Keratinocyte (primary cell): ENCODE results near the gene BICDL2.

Source experiments
- EZH2 ChIP-seq: IDR thresholded peaks from one replicate; pipeline ENCODE4 v1.6.1; 2012; ENCODE audit warnings: inconsistent platforms, mild to moderate bottlenecking, low read length, moderate library complexity
- TF ChIP-seq, protein P1 (sequence below), 3 experiments: IDR thresholded peaks in 1 of 3; conservative IDR thresholded peaks in 1 of 3; optimal IDR thresholded peaks in 1 of 3; 2 replicates in 2 of 3; 3 replicates in 1 of 3; pipeline versions ENCODE3 to v1.5.1; 2011; ENCODE audit warnings: low read length in 3 of 3, mild to moderate bottlenecking in 3 of 3, moderate library complexity in 2 of 3, control low read depth in 1 of 3, inconsistent platforms in 1 of 3; ENCODE audit not compliant: insufficient read depth in 2 of 3; ENCODE audit errors: extremely low read depth in 1 of 3

DNA sequence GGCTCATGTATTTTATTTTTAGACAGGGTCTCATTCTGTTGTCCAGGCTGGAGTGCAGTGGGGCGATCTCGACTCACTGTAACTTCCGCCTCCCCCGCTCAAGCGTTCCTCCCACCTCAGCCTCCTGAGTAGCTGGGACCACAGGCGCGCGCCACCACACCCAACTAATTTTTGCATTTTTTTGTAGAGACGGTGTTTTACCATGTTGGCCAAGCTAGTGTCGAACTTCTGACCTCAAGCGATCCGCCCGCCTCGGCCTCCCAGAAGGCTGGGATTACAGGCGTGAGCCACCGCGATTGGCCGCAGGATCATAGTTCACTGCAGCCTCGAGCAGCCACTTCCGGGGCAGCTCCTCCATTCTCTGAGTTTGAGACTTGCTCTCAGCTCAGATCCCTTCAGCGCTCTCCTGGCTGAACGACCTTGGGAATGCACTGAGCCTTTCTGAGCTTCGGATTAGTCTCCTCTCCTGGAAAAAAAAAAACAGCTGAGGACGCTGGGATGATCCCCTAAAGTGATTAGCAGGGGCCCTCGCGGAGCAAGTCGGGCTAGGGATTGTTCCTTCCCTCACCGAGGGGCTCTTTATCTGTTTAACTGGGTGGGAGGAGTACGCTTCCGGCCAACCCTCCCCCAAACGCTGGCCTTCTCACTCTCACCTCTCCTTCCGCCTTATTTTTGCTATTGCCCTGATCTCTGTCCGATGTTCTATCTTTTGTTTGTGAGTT is 55.4 kb downstream of the BICDL2 start:
- TF ChIP-seq, protein P1, sequence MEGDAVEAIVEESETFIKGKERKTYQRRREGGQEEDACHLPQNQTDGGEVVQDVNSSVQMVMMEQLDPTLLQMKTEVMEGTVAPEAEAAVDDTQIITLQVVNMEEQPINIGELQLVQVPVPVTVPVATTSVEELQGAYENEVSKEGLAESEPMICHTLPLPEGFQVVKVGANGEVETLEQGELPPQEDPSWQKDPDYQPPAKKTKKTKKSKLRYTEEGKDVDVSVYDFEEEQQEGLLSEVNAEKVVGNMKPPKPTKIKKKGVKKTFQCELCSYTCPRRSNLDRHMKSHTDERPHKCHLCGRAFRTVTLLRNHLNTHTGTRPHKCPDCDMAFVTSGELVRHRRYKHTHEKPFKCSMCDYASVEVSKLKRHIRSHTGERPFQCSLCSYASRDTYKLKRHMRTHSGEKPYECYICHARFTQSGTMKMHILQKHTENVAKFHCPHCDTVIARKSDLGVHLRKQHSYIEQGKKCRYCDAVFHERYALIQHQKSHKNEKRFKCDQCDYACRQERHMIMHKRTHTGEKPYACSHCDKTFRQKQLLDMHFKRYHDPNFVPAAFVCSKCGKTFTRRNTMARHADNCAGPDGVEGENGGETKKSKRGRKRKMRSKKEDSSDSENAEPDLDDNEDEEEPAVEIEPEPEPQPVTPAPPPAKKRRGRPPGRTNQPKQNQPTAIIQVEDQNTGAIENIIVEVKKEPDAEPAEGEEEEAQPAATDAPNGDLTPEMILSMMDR (optimal IDR thresholded peaks at IDR 0.05 in 1 of 3, IDR thresholded peaks at IDR 0.05 in 1 of 3, conservative IDR thresholded peaks at IDR 0.05 in 1 of 3; ENCODE audit: extremely low read depth in 1 of 3, insufficient read depth in 2 of 3, low read length in 3 of 3): no peak
- no peak for TF ChIP-seq EZH2
